Activated CD8-positive, alpha-beta T cell treated with anti-CD3 and anti-CD28 coated beads for 36 hours (primary cell): ENCODE measurements around the gene ABHD16A. TPM values are rescaled to one million over a fixed set of nuclear protein-coding genes. Genes with fewer than 3 reads are reported as not detected.

Experiments
- ATAC-seq: fragments of 200-7000 bp; cut with Tn5 transposase; one replicate; pipeline ENCODE4 v1.10.0; 2021; ENCODE audit warnings: mild to moderate bottlenecking, moderate library complexity
- CTCF ChIA-PET: fragments of 350-600 bp; sonication (Branson Sonifier 250); formaldehyde crosslinking; loops from one replicate; lab custom pipeline; 2021; ENCODE audit warnings: antibody characterized with exemption; lab: Charles Lee
- POLR2A ChIA-PET: fragments of 350-600 bp; sonication (Branson Sonifier 250); formaldehyde crosslinking; loops from one replicate; lab custom pipeline; 2021; ENCODE audit warnings: antibody characterized with exemption; lab: Charles Lee
- DNase-seq: peaks from one replicate; pipeline ENCODE4 v3.0.0-alpha.2; 2020
- H3K27ac Mint-ChIP-seq: one replicate; pipeline ENCODE4 v1.8.0; 2021; ENCODE audit warnings: mild to moderate bottlenecking, mixed read lengths
- H3K27me3 Mint-ChIP-seq: one replicate; pipeline ENCODE4 v1.8.0; 2021; ENCODE audit warnings: mixed read lengths
- H3K36me3 Mint-ChIP-seq: one replicate; pipeline ENCODE4 v1.8.0; 2021; ENCODE audit warnings: low read depth, mixed read lengths
- H3K4me1 Mint-ChIP-seq: one replicate; pipeline ENCODE4 v1.8.0; 2021; ENCODE audit warnings: low read depth, mixed read lengths
- H3K4me3 Mint-ChIP-seq: one replicate; pipeline ENCODE4 v1.8.0; 2021; ENCODE audit warnings: mild to moderate bottlenecking, moderate library complexity, mixed read lengths
- H3K9me3 Mint-ChIP-seq: one replicate; pipeline ENCODE4 v1.8.0; 2021; ENCODE audit warnings: mixed read lengths
- intact Hi-C: fragments of 100-400 bp; cut with micrococcal nuclease; formaldehyde crosslinking; loops from one replicate; pipeline ENCODE4 v1.10.0; 2022
- total RNA-seq, 2 experiments: library from RNA; stranded (reverse); gene quantifications; one replicate each; pipeline ENCODE4 v1.2.3, GENCODE V29; 2021
- TF ChIP-seq, protein P1 (sequence below): fragments of 200-600 bp; IDR thresholded peaks from one replicate; pipeline ENCODE4 v1.8.0; 2022; ENCODE audit warnings: antibody characterized with exemption, mild to moderate bottlenecking

The ABHD16A gene
- total RNA-seq, 2 experiments from 2014 or later: 23.7 to 24.3 TPM

DNA sequence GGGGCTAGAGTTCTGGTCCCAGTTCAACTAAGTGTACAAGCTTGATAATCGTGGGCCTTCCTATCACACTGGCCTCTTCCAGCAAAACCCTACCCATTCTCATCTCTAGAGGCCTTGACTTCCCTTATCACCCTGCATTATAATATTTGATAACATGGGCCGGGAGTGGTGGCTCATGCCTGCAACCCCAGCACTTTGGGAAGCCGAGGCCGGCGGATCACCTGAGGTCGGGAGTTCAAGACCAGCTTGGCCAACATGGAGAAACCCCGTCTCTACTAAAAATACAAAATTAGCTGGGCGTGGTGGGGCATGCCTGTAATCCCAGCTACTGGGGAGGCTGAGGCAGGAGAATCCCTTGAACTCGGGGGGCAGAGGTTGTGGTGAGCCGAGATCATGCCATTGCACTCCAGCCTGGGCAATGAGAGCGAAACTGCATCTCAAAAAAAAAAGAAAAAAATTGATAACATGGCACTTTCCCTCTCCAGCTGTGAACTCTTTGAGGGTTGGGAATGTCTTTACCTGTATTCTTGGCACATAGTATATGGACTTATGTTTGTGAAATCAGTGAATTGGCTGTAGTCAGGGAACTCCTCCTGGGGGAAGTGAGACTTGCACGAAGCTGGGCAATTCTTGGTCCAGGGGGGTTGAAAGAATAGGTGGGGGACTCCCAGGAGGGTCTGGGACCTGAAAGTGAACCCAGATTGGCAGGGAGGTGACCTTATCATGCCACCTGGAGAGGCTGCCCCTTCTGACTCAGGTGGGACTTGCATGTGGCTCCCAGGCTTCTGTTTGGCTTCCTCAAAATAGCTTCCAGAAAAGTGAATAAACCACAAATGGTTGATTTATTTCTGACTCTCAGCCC, 41.6 kb downstream of the ABHD16A start:
- H3K36me3 Mint-ChIP-seq: peaks cover 76% of the 10 kb centered on the region
- ChIA-PET CTCF (interaction anchor here (1.0 to 1.8 kb wide), 7 partner anchors 8 to 169 kb away, joined by 3 to 5 read pairs (median 4); partner anchors contain the start of gene BAG6), POLR2A (interaction anchor here (0.7 to 8.5 kb wide), 17 partner anchors 8 to 310 kb away, joined by 3 to 160 read pairs (median 3); partner anchors contain the start of genes ABHD16A, APOM, BAG6 and DDX39B)

DNA sequence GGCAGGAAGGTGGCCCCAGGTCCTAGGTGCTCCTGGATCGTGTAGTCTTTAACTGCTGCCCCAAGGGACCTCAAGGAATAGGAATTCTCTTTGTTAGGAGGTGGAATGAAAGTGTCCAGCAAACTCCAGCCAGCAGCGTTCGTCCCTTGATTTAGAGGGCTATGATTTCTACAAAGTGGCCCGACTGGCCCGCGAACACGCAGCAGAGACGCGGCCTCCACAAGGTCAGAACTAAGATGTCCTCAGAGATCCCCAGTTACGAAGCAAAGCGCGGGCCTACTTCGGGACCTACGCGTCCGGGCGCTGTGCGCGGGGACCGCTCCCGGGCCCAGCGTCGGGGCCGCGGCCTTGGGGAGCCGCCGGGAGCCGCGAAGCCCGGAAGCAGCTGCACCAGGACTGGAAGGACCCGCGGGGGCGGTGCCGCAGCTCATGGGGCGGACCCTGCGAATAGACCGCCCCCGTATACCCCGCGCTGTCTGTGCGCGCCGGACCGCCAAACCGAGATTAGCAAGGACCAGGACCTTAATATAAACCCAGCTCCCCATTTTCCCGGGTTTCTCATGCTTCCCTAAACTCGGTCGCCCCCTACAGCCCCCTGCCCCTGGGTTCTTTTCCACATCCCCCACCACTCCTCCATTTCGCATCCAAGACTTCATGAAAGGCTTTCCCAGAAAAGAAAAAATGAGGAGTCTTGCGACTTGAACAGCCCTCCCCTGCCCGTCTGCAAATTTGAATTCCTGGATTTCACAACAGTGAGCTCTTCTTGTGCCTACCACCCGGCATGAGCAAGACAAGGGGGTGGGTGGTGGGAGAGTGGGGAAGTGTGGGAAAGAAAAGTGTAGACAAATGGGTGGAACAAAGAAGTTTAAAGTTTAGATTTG, 42.5 kb downstream of the ABHD16A start, which contains the start of gene C6orf47:
Gene C6orf47, minus strand, starts transcription at position 398 of the 881 bp plus-strand sequence. CDS start 831 bp downstream, outside the sequence.
- intact Hi-C loops: loop anchor here (10.0 kb wide), 2 partner anchors 116 to 174 kb away; partner anchors contain the start of genes ATP6V1G2, DDX39B and NFKBIL1
- DNase-seq (peak; percentile 86), ATAC-seq (peak; percentile 49)
- H3K9me3 Mint-ChIP-seq: no peaks in the 10 kb centered on the region
- H3K4me1 Mint-ChIP-seq: peaks cover 77% of the 10 kb centered on the region
- H3K36me3 Mint-ChIP-seq: peaks cover 76% of the 10 kb centered on the region
- ChIA-PET CTCF (interaction anchor here (1.0 to 1.8 kb wide), 6 partner anchors 7 to 169 kb away, joined by 3 to 5 read pairs (median 4); partner anchors contain the start of gene BAG6), POLR2A (interaction anchor here (0.7 to 8.5 kb wide), 16 partner anchors 8 to 311 kb away, joined by 3 to 160 read pairs (median 4); partner anchors contain the start of genes ABHD16A, APOM, BAG6 and DDX39B)
- peak within 1 kb of the TSS; percentile 98 for H3K4me3 Mint-ChIP-seq
- H3K27ac Mint-ChIP-seq: peak within 1 kb of the TSS; percentile 95
- H3K27me3 Mint-ChIP-seq: no peaks in the 10 kb centered on the region
- TF ChIP-seq, protein P1, sequence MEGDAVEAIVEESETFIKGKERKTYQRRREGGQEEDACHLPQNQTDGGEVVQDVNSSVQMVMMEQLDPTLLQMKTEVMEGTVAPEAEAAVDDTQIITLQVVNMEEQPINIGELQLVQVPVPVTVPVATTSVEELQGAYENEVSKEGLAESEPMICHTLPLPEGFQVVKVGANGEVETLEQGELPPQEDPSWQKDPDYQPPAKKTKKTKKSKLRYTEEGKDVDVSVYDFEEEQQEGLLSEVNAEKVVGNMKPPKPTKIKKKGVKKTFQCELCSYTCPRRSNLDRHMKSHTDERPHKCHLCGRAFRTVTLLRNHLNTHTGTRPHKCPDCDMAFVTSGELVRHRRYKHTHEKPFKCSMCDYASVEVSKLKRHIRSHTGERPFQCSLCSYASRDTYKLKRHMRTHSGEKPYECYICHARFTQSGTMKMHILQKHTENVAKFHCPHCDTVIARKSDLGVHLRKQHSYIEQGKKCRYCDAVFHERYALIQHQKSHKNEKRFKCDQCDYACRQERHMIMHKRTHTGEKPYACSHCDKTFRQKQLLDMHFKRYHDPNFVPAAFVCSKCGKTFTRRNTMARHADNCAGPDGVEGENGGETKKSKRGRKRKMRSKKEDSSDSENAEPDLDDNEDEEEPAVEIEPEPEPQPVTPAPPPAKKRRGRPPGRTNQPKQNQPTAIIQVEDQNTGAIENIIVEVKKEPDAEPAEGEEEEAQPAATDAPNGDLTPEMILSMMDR: no peak

More for the DNA sequence above, 41.6 kb downstream of the ABHD16A start:
- TF ChIP-seq, protein P1: no peak
- Mint-ChIP-seq H3K9me3 (no peaks in the 10 kb centered on the region), H3K4me3 (peak overlapping the region; percentile 98), H3K4me1 (peaks cover 72% of the 10 kb centered on the region), H3K27me3 (no peaks in the 10 kb centered on the region), H3K27ac (peak overlapping the region; percentile 74)
- DNase-seq: no peak
- ATAC-seq: no peak
- intact Hi-C loops: loop anchor here (10.0 kb wide), 2 partner anchors 117 to 173 kb away; partner anchors contain the start of genes ATP6V1G2, DDX39B and NFKBIL1

DNA sequence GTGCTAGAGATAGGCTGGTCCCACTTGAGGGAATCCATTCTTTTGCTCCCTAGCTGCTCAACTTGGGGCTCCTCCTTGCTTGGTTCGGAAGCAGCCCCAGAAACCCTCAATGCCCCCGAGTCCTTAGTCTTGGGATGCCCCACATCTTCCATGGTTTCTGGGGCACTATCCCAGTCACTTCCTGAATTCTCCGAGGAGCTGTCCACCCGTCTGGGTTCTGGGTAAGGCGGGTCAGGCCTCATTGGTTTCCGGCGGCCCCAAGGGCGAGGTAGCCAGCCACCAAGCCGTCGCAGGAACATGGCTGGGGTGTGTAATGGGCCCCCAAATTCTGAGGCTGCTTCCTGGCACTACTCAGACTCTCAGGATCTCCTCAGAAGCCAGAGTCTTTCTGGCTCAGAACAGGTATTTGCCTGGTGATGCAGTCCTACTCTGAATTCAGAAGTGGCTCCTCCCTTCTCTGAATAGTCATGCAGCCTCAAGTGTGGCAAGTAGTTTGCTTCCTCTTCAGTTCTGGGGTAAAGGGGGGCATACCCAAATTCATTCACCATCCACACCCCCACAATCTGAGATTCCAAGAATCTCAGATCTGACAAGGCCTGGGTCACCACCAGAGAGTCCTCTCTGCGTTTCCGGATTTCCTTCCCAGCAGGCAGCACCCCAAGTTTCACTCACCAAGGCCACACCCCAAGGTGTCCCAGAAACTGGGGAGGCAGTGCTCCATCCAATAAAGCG, 43.3 kb downstream of the ABHD16A start:
- peak overlapping the region; percentile 98 for H3K4me3 Mint-ChIP-seq
- no peaks in the 10 kb centered on the region for H3K27me3 Mint-ChIP-seq
- ATAC-seq: peak; percentile 71
- H3K9me3 Mint-ChIP-seq: no peaks in the 10 kb centered on the region
- POLR2A ChIA-PET: interaction anchor here (0.9 to 8.5 kb wide), 8 partner anchors 7 to 180 kb away, joined by 3 to 160 read pairs (median 3); partner anchors contain the start of genes APOM, BAG6 and NCR3
- DNase-seq: peak; percentile 57
- peak overlapping the region; percentile 95 for H3K27ac Mint-ChIP-seq
- peaks cover 81% of the 10 kb centered on the region for H3K4me1 Mint-ChIP-seq
- TF ChIP-seq, protein P1: no peak
- CTCF ChIA-PET: interaction anchor here (1.0 kb wide), 1 partner anchor 170 kb away, joined by 4 read pairs; no protein-coding TSS in a partner anchor
- intact Hi-C loops: loop anchor here (10.0 kb wide), 2 partner anchors 115 to 175 kb away; partner anchors contain the start of genes ATP6V1G2, DDX39B and NFKBIL1
- H3K36me3 Mint-ChIP-seq: peaks cover 78% of the 10 kb centered on the region

DNA sequence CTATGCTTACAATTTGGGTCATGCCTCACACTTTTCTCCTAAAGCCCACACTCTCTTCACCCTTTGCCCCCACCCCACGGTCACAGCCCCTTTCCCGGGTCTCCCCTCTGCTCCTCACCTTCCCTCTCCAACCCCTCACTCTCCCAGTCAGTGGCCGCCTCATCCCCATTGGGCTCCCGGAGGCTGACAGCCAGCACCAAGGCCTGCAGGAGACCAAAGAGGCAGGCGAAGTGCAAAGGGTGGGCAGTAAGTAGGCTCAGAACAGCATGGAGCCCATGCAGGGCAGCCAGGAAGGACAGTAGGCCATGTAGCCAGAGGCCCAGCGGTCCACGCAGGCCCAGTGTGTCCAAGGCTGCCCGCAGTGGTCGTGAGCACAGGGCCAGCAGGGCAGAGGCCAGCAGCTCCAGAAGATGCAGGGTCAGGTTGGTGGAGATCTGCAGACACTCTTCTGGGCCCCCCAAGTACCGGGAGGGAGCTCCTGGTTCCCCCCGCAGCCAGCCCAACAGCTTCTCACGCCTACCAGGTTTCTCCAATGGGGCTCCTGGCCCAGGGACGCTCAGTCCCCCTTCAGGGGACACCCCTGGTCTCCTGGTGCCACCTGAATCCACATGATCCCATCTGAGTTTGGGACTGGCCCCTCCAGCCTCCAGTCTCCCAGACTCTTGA, 44.0 kb downstream of the ABHD16A start:
- no peaks in the 10 kb centered on the region for H3K27me3 Mint-ChIP-seq
- peaks cover 71% of the 10 kb centered on the region for H3K36me3 Mint-ChIP-seq
- no peak for DNase-seq
- no peak for ATAC-seq
- TF ChIP-seq, protein P1: no peak
- ChIA-PET POLR2A (interaction anchor here (0.9 to 2.2 kb wide), 4 partner anchors 8 to 79 kb away, joined by 3 to 5 read pairs (median 4); partner anchors contain the start of gene ABHD16A), CTCF (no interaction called here)
- no peaks in the 10 kb centered on the region for H3K9me3 Mint-ChIP-seq
- intact Hi-C loops: no loop called here
- H3K4me1 Mint-ChIP-seq: peaks cover 75% of the 10 kb centered on the region
- peak overlapping the region; percentile 98 for H3K4me3 Mint-ChIP-seq
- peak overlapping the region; percentile 95 for H3K27ac Mint-ChIP-seq
